ENCODE data around the gene PTPRN2. TPM values are rescaled to one million over a fixed set of nuclear protein-coding genes. Genes with fewer than 3 reads are reported as not detected.

PTPRN2 gene
- total and polyA plus RNA-seq, 2 experiments from 2014 or later: 0.28 TPM; not detected in 1

DNA sequence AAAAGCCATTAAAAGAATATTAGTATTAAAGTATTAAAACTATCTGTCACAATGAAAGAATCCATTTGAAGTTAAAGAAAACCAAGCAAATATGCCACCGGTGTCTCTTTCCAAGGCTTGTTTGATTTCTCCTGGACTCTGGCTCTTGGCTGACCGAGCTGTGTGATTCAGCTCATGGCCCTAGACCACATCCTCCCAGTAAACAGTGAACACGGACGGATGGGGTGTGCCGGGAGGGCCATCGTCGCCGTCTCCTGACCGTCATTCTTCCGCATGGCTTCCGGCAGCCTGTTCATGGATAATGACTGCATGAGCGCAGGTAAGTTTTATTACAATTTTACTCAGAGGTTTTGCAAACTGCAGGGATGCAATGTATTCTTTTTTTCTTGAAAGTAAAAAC is 1032.3 kb downstream of the PTPRN2 start:
- DNase-seq (ENCODE audit: low read depth in 1 of 2, low spot score in 1 of 2): no peak
- H3K9me3 ChIP-seq (ENCODE audit: low read depth): no peaks in the 10 kb centered on the region
- no peaks in the 10 kb centered on the region for H3K36me3 ChIP-seq
- H3K4me1 ChIP-seq (ENCODE audit: low read depth): no peaks in the 10 kb centered on the region
- no peak overlapping the region for H3K4me3 ChIP-seq
- H3K27ac ChIP-seq: no peak overlapping the region
- TF ChIP-seq, protein P1, sequence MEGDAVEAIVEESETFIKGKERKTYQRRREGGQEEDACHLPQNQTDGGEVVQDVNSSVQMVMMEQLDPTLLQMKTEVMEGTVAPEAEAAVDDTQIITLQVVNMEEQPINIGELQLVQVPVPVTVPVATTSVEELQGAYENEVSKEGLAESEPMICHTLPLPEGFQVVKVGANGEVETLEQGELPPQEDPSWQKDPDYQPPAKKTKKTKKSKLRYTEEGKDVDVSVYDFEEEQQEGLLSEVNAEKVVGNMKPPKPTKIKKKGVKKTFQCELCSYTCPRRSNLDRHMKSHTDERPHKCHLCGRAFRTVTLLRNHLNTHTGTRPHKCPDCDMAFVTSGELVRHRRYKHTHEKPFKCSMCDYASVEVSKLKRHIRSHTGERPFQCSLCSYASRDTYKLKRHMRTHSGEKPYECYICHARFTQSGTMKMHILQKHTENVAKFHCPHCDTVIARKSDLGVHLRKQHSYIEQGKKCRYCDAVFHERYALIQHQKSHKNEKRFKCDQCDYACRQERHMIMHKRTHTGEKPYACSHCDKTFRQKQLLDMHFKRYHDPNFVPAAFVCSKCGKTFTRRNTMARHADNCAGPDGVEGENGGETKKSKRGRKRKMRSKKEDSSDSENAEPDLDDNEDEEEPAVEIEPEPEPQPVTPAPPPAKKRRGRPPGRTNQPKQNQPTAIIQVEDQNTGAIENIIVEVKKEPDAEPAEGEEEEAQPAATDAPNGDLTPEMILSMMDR (IDR thresholded peaks at IDR 0.05; ENCODE audit: low read depth, low read length): no peak
- no peaks in the 10 kb centered on the region for H3K27me3 ChIP-seq

DNA sequence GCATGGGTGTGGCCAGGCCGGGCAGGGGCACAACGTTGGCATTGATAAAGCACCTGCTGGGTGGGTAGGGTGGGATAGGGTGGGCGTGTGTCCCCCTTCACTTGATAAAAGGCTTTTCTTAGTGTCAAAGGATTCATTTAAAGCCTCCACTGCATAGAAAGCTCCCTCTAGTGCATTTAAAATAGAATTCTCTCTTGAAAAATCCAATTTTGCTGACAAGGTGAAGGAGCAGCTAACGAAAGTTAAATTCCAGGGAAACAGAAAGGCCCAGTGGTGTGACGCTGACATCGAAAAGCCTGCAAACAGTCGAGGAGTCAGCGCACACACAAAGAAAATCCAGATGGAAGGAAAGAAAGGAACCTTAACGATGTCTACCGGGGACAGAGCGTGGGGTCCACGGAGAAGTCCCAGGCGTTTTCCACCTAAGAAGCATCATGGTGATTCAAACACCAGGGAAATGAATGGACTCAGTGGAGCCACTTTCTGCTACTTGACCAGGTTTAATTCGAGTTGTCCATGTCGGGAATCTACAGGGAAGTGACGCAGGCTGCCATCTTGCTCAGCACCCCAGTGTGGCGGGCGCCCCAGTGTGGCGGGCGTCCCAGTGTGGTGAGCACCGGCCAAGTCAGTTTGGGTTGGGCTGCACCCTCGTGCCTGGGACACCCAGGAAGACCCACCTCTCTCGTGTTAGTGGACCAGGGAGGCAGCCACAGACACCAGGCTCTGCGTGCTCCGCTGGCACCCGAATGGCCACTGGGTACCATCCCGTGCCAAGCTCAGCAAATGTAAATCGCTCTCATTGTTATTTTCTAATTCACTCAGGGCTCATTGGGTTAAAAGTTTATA is 1033.0 kb downstream of the PTPRN2 start:
- TF ChIP-seq, protein P1 (IDR thresholded peaks at IDR 0.05; ENCODE audit: low read depth, low read length): no peak
- DNase-seq (ENCODE audit: low read depth in 1 of 2, low spot score in 1 of 2): no peak

DNA sequence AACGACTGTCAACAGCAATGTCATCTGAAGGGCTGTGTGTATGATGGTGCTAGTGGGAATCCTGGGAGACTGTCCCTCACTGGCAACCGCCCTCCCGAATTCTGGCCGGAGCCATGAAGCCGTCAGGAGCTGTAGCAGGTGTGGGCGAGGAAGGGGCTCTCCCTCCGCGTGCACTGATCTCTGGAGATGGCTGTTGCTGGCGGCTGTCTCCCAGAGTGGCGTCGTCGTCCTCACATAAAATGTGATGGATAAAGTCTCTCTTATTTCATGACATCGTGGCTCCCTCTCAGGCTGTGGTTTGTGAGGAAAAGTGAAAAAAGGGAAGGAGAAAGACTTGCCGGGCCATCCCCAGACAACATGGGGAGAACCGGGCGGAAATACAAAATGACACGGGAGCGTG is 1034.4 kb downstream of the PTPRN2 start:
- no peaks in the 10 kb centered on the region for H3K4me1 ChIP-seq (ENCODE audit: low read depth)
- no peaks in the 10 kb centered on the region for H3K36me3 ChIP-seq
- no peak overlapping the region for H3K4me3 ChIP-seq
- no peak overlapping the region for H3K27ac ChIP-seq
- TF ChIP-seq, protein P1 (IDR thresholded peaks at IDR 0.05; ENCODE audit: low read depth, low read length): no peak
- H3K27me3 ChIP-seq: no peaks in the 10 kb centered on the region
- H3K9me3 ChIP-seq (ENCODE audit: low read depth): no peaks in the 10 kb centered on the region
- no peak for DNase-seq (ENCODE audit: low read depth in 1 of 2, low spot score in 1 of 2)

More for the DNA sequence above, 1033.0 kb downstream of the PTPRN2 start:
- no peak overlapping the region for H3K4me3 ChIP-seq
- no peak overlapping the region for H3K27ac ChIP-seq
- H3K27me3 ChIP-seq: no peaks in the 10 kb centered on the region
- H3K9me3 ChIP-seq (ENCODE audit: low read depth): no peaks in the 10 kb centered on the region
- H3K4me1 ChIP-seq (ENCODE audit: low read depth): no peaks in the 10 kb centered on the region
- H3K36me3 ChIP-seq: no peaks in the 10 kb centered on the region

DNA sequence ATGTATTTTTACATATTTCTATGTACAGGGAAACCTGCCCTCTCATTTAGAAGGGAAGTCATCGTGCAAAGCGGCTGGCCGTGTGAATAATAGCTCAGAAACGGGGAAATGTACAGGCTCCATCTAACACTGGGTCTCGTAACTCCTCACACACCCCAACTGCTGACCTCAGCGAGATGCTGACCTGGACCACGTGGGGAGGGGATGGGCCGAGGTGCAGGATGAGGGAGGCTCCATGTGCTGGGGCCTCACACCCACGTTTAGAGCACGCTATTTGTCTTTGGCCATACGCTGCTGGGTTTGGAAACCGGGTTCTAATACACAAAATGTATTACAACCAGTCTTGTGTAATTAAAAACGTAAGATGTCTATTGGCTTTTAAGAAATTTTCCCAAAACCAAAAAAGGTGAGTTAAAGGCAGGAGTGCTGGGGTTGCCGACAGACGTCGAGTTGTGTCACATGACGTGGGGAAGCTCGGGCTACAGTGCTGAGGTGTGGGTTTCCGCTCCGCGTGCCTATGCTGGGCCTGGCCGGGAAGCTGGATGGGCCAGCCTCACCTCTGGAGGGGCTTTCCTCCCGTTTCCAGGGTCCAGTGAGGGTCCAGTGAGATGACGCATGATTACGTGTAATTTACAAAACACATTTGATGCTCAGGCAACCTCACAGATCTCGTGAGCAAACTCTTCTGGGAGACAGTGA is 1035.2 kb downstream of the PTPRN2 start:
- TF ChIP-seq, protein P1 (IDR thresholded peaks at IDR 0.05; ENCODE audit: low read depth, low read length): no peak
- Histone ChIP-seq H3K36me3 (no peaks in the 10 kb centered on the region), H3K9me3 (ENCODE audit: low read depth) (no peaks in the 10 kb centered on the region)

DNA sequence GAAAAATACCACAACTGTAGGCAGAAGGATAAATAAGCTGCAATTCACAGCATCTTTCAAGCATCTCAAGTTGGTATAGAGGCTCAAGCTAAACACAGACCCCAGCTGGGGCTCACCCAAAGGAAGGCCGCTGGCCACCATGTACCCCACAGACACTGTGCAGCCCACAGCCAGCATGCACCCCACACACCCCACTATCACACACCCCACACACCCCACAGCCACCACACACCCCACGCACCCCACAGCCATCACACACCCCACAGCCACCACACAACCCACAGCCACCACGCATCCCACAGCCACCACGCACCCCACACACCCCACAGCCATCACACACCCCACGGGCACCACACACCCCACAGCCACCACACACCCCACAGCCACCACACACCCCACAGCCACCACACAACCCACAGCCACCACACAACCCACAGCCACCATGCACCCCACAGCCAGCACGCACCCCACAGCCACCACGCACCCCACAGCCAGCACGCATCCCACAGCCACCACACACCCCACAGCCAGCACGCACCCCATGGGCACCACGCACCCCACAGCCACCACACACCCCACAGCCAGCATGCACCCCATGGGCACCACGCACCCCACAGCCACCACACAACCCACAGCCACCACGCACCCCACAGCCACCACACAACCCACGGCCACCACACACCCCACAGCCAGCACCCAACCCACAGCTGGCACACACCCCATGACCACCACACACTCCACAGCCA is 1036.1 kb downstream of the PTPRN2 start:
- Histone ChIP-seq H3K27ac (no peak overlapping the region), H3K4me3 (no peak overlapping the region), H3K36me3 (no peaks in the 10 kb centered on the region), H3K27me3 (no peaks in the 10 kb centered on the region), H3K9me3 (ENCODE audit: low read depth) (no peaks in the 10 kb centered on the region), H3K4me1 (ENCODE audit: low read depth) (no peaks in the 10 kb centered on the region)
- TF ChIP-seq, protein P1 (IDR thresholded peaks at IDR 0.05; ENCODE audit: low read depth, low read length): no peak
- no peak for DNase-seq (ENCODE audit: low read depth in 1 of 2, low spot score in 1 of 2)

More for the DNA sequence above, 1035.2 kb downstream of the PTPRN2 start:
- no peak for DNase-seq (ENCODE audit: low read depth in 1 of 2, low spot score in 1 of 2)
- Histone ChIP-seq H3K4me1 (ENCODE audit: low read depth) (no peaks in the 10 kb centered on the region), H3K27me3 (no peaks in the 10 kb centered on the region), H3K4me3 (no peak overlapping the region), H3K27ac (no peak overlapping the region)

Measured in cardiac muscle cell (in vitro differentiated cells and primary cell).